Activated CD4-positive, alpha-beta T cell treated with anti-CD3 and anti-CD28 coated beads, Interleukin-2, amount 10 ng/mL, durations not matched to agents 24 days and 14 days (primary cell): ENCODE results near the gene PWWP2A. TPM values are rescaled to one million over a fixed set of nuclear protein-coding genes. Genes with fewer than 3 reads are reported as not detected.
A peak's percentile ranks its signal among the peaks of the same experiment; 100 is the strongest.

Experiments used
- DNase-seq: peaks from one replicate; pipeline ENCODE4 v3.0.0; 2022
- H3K27ac Mint-ChIP-seq: one replicate; pipeline ENCODE4 v1.8.0; 2022; ENCODE audit warnings: mild to moderate bottlenecking, mixed read lengths
- H3K27me3 Mint-ChIP-seq: one replicate; pipeline ENCODE4 v1.8.0; 2022; ENCODE audit warnings: mixed read lengths
- H3K36me3 Mint-ChIP-seq: one replicate; pipeline ENCODE4 v1.8.0; 2022; ENCODE audit warnings: low read depth, mild to moderate bottlenecking, mixed read lengths
- H3K4me1 Mint-ChIP-seq: one replicate; pipeline ENCODE4 v1.8.0; 2021; ENCODE audit warnings: mixed read lengths
- H3K4me3 Mint-ChIP-seq: one replicate; pipeline ENCODE4 v1.8.0; 2022; ENCODE audit warnings: mild to moderate bottlenecking, moderate library complexity, mixed read lengths
- H3K9me3 Mint-ChIP-seq: one replicate; pipeline ENCODE4 v1.8.0; 2021; ENCODE audit warnings: mixed read lengths
- intact Hi-C: fragments of 100-400 bp; cut with micrococcal nuclease; formaldehyde crosslinking; loops from one replicate; pipeline ENCODE4 v1.15.1; 2023
- total RNA-seq: library from RNA; stranded (reverse); gene quantifications from 2 replicates; pipeline ENCODE4 v1.2.3, GENCODE V29; 2022

PWWP2A gene
- total RNA-seq, 1 donor from 2014 or later, result 26.1 TPM

GRCh38 chr5:160105686-160106360 lies 13.4 kb downstream of the PWWP2A start:
- Mint-ChIP-seq H3K9me3 (no peaks in the 10 kb centered on the region), H3K4me3 (no peak overlapping the region), H3K36me3 (peaks cover 31% of the 10 kb centered on the region), H3K27ac (no peak overlapping the region), H3K27me3 (no peaks in the 10 kb centered on the region), H3K4me1 (peaks cover 8% of the 10 kb centered on the region)
- intact Hi-C loops, result no loop called here
- no peak for DNase-seq

- peaks cover 14% of the 10 kb centered on the region for H3K4me1 Mint-ChIP-seq
- intact Hi-C loops, result no loop called here
- no peak for DNase-seq
- no peaks in the 10 kb centered on the region for H3K9me3 Mint-ChIP-seq
- H3K27me3 Mint-ChIP-seq, result no peaks in the 10 kb centered on the region
- no peak overlapping the region for H3K27ac Mint-ChIP-seq
- H3K36me3 Mint-ChIP-seq, result peaks cover 44% of the 10 kb centered on the region
- no peak overlapping the region for H3K4me3 Mint-ChIP-seq
These were observed 21.3 kb downstream of the PWWP2A start for GRCh38 chr5:160097991-160098390.

GRCh38 chr5:160096178-160096577 lies 23.1 kb downstream of the PWWP2A start:
- peaks cover 56% of the 10 kb centered on the region for H3K36me3 Mint-ChIP-seq

GRCh38 chr5:160092960-160093707 lies 26.1 kb downstream of the PWWP2A start:
- intact Hi-C loops, result no loop called here
- peaks cover 24% of the 10 kb centered on the region for H3K4me1 Mint-ChIP-seq
- H3K27me3 Mint-ChIP-seq, result no peaks in the 10 kb centered on the region
- H3K36me3 Mint-ChIP-seq, result peaks cover 45% of the 10 kb centered on the region
- no peaks in the 10 kb centered on the region for H3K9me3 Mint-ChIP-seq
- H3K4me3 Mint-ChIP-seq, result peak overlapping the region; percentile 53
- peak overlapping the region; percentile 79 for H3K27ac Mint-ChIP-seq
- no peak for DNase-seq

More at GRCh38 chr5:160096178-160096577, 23.1 kb downstream of the PWWP2A start:
- no peak overlapping the region for H3K27ac Mint-ChIP-seq
- H3K9me3 Mint-ChIP-seq, result no peaks in the 10 kb centered on the region
- H3K27me3 Mint-ChIP-seq, result no peaks in the 10 kb centered on the region
- intact Hi-C loops, result no loop called here
- DNase-seq, result no peak
- peaks cover 19% of the 10 kb centered on the region for H3K4me1 Mint-ChIP-seq
- no peak overlapping the region for H3K4me3 Mint-ChIP-seq

- Mint-ChIP-seq H3K9me3 (no peaks in the 10 kb centered on the region), H3K4me3 (no peak overlapping the region), H3K36me3 (peaks cover 42% of the 10 kb centered on the region), H3K27me3 (no peaks in the 10 kb centered on the region), H3K4me1 (peaks cover 24% of the 10 kb centered on the region), H3K27ac (no peak overlapping the region)
- no peak for DNase-seq
- intact Hi-C loops, result no loop called here
These were observed 26.7 kb downstream of the PWWP2A start for GRCh38 chr5:160092514-160092913.

- DNase-seq, result no peak
- intact Hi-C loops, result no loop called here
- Mint-ChIP-seq H3K27me3 (no peaks in the 10 kb centered on the region), H3K4me1 (peaks cover 24% of the 10 kb centered on the region), H3K36me3 (peaks cover 33% of the 10 kb centered on the region), H3K9me3 (no peaks in the 10 kb centered on the region), H3K27ac (no peak overlapping the region), H3K4me3 (no peak overlapping the region)
These were observed 29.2 kb downstream of the PWWP2A start for GRCh38 chr5:160090059-160090458.

- H3K36me3 Mint-ChIP-seq, result peaks cover 32% of the 10 kb centered on the region
- intact Hi-C loops, result no loop called here
These were observed 29.7 kb downstream of the PWWP2A start for GRCh38 chr5:160089531-160089930.

GRCh38 chr5:160088805-160089204 lies 30.4 kb downstream of the PWWP2A start:
- no peak for DNase-seq
- Mint-ChIP-seq H3K36me3 (peaks cover 26% of the 10 kb centered on the region), H3K4me3 (no peak overlapping the region), H3K9me3 (no peaks in the 10 kb centered on the region), H3K4me1 (peaks cover 18% of the 10 kb centered on the region), H3K27me3 (no peaks in the 10 kb centered on the region), H3K27ac (no peak overlapping the region)
- intact Hi-C loops, result no loop called here

More at GRCh38 chr5:160089531-160089930, 29.7 kb downstream of the PWWP2A start:
- Mint-ChIP-seq H3K27ac (no peak overlapping the region), H3K9me3 (no peaks in the 10 kb centered on the region), H3K27me3 (no peaks in the 10 kb centered on the region), H3K4me1 (peaks cover 23% of the 10 kb centered on the region), H3K4me3 (no peak overlapping the region)
- no peak for DNase-seq

GRCh38 chr5:160087199-160087598 lies 32.1 kb downstream of the PWWP2A start:
- intact Hi-C loops, result no loop called here
- peaks cover 10% of the 10 kb centered on the region for H3K36me3 Mint-ChIP-seq
- peaks cover 4% of the 10 kb centered on the region for H3K4me1 Mint-ChIP-seq
- no peaks in the 10 kb centered on the region for H3K9me3 Mint-ChIP-seq
- H3K4me3 Mint-ChIP-seq, result no peak overlapping the region
- H3K27ac Mint-ChIP-seq, result no peak overlapping the region
- no peak for DNase-seq
- H3K27me3 Mint-ChIP-seq, result no peaks in the 10 kb centered on the region

GRCh38 chr5:160084144-160084543 lies 35.1 kb downstream of the PWWP2A start:
- H3K4me3 Mint-ChIP-seq, result no peak overlapping the region
- DNase-seq, result no peak
- H3K27me3 Mint-ChIP-seq, result no peaks in the 10 kb centered on the region
- H3K9me3 Mint-ChIP-seq, result no peaks in the 10 kb centered on the region
- intact Hi-C loops, result no loop called here
- no peak overlapping the region for H3K27ac Mint-ChIP-seq
- H3K4me1 Mint-ChIP-seq, result no peaks in the 10 kb centered on the region
- H3K36me3 Mint-ChIP-seq, result peaks cover 1% of the 10 kb centered on the region

- H3K4me1 Mint-ChIP-seq, result no peaks in the 10 kb centered on the region
- intact Hi-C loops, result no loop called here
- DNase-seq, result no peak
These were observed 35.7 kb downstream of the PWWP2A start for GRCh38 chr5:160083501-160083900.

GRCh38 chr5:160082614-160083500 lies 36.4 kb downstream of the PWWP2A start:
- no peaks in the 10 kb centered on the region for H3K27me3 Mint-ChIP-seq
- DNase-seq, result no peak
- no peaks in the 10 kb centered on the region for H3K4me1 Mint-ChIP-seq
- H3K9me3 Mint-ChIP-seq, result no peaks in the 10 kb centered on the region
- no peak overlapping the region for H3K27ac Mint-ChIP-seq
- peaks cover 3% of the 10 kb centered on the region for H3K36me3 Mint-ChIP-seq
- H3K4me3 Mint-ChIP-seq, result no peak overlapping the region
- intact Hi-C loops, result no loop called here

More at GRCh38 chr5:160083501-160083900, 35.7 kb downstream of the PWWP2A start:
- Mint-ChIP-seq H3K36me3 (peaks cover 3% of the 10 kb centered on the region), H3K27me3 (no peaks in the 10 kb centered on the region), H3K27ac (no peak overlapping the region), H3K9me3 (no peaks in the 10 kb centered on the region), H3K4me3 (no peak overlapping the region)

- H3K27me3 Mint-ChIP-seq, result no peaks in the 10 kb centered on the region
- no peak overlapping the region for H3K27ac Mint-ChIP-seq
- no peaks in the 10 kb centered on the region for H3K9me3 Mint-ChIP-seq
- no peak overlapping the region for H3K4me3 Mint-ChIP-seq
- H3K36me3 Mint-ChIP-seq, result peaks cover 4% of the 10 kb centered on the region
- intact Hi-C loops, result no loop called here
- H3K4me1 Mint-ChIP-seq, result no peaks in the 10 kb centered on the region
- no peak for DNase-seq
These were observed 37.8 kb downstream of the PWWP2A start for GRCh38 chr5:160081495-160081894.

- no peak for DNase-seq
- no peak overlapping the region for H3K4me3 Mint-ChIP-seq
- intact Hi-C loops, result no loop called here
- no peaks in the 10 kb centered on the region for H3K9me3 Mint-ChIP-seq
- H3K36me3 Mint-ChIP-seq, result peaks cover 4% of the 10 kb centered on the region
- H3K27me3 Mint-ChIP-seq, result no peaks in the 10 kb centered on the region
- no peak overlapping the region for H3K27ac Mint-ChIP-seq
- no peaks in the 10 kb centered on the region for H3K4me1 Mint-ChIP-seq
These were observed 39.5 kb downstream of the PWWP2A start for GRCh38 chr5:160079753-160080152.
